Trophoblast cell (in vitro differentiated cells and primary cell): ENCODE results near the gene CHTF18.

ENCODE experiments used
- DNase-seq, 2 donors: peaks; one replicate each; pipeline ENCODE4 v3.0.0-alpha.2; 2016
- H2AFZ ChIP-seq: 2 replicates; pipeline ENCODE4 v1.6.1; 2013; ENCODE audit warnings: low read length, moderate library complexity, mild to moderate bottlenecking; ENCODE audit not compliant: insufficient read depth, poor library complexity
- H2AK5ac ChIP-seq: 2 replicates; pipeline ENCODE4 v1.6.1; 2013; ENCODE audit warnings: mild to moderate bottlenecking, low read length
- H2BK120ac ChIP-seq: 2 replicates; pipeline ENCODE4 v1.6.1; 2013; ENCODE audit warnings: low read length, mild to moderate bottlenecking, moderate library complexity; ENCODE audit not compliant: insufficient read depth, poor library complexity
- H2BK12ac ChIP-seq: 2 replicates; pipeline ENCODE4 v1.6.1; 2013; ENCODE audit warnings: mild to moderate bottlenecking, low read length, moderate library complexity
- H2BK5ac ChIP-seq: 2 replicates; pipeline ENCODE4 v1.6.1; 2013; ENCODE audit warnings: low read length, low read depth, moderate library complexity, mild to moderate bottlenecking; ENCODE audit not compliant: poor library complexity
- H3K14ac ChIP-seq: 2 replicates; pipeline ENCODE4 v1.6.1; 2013; ENCODE audit warnings: mild to moderate bottlenecking, low read length
- H3K18ac ChIP-seq: 2 replicates; pipeline ENCODE4 v1.6.1; 2013; ENCODE audit warnings: mild to moderate bottlenecking, low read length
- H3K23ac ChIP-seq: 2 replicates; pipeline ENCODE4 v1.6.1; 2013; ENCODE audit warnings: low read length
- H3K27ac ChIP-seq: 2 replicates; pipeline ENCODE4 v1.5.1; 2013; ENCODE audit warnings: low read depth, mild to moderate bottlenecking, inconsistent platforms, low read length, moderate library complexity
- H3K27me3 ChIP-seq: 2 replicates; pipeline ENCODE4 v1.6.1; 2013; ENCODE audit warnings: inconsistent platforms, mild to moderate bottlenecking, low read length, moderate library complexity; ENCODE audit not compliant: insufficient read depth
- H3K36me3 ChIP-seq, 2 experiments: 1 replicate in 1 of 2; 2 replicates in 1 of 2; pipeline ENCODE4 v1.6.1; 2013; ENCODE audit warnings: low read length in 2 of 2, mild to moderate bottlenecking in 2 of 2, moderate library complexity in 1 of 2; ENCODE audit not compliant: insufficient read depth in 2 of 2, control insufficient read depth in 1 of 2
- H3K4ac ChIP-seq: 2 replicates; pipeline ENCODE4 v1.6.1; 2013; ENCODE audit warnings: low read depth, mild to moderate bottlenecking, low read length, moderate library complexity
- H3K4me1 ChIP-seq, 2 experiments: 1 replicate in 1 of 2; 2 replicates in 1 of 2; pipeline ENCODE4 v1.6.1; 2013; ENCODE audit warnings: low read length in 2 of 2, mild to moderate bottlenecking in 2 of 2, moderate library complexity in 1 of 2; ENCODE audit not compliant: insufficient read depth in 2 of 2, control insufficient read depth in 1 of 2
- H3K4me2 ChIP-seq: 2 replicates; pipeline ENCODE4 v1.6.1; 2013; ENCODE audit warnings: inconsistent platforms, mild to moderate bottlenecking, low read length, moderate library complexity
- H3K4me3 ChIP-seq: 2 replicates; pipeline ENCODE4 v1.5.1; 2013; ENCODE audit warnings: mild to moderate bottlenecking, low read depth, low read length, inconsistent platforms
- H3K79me1 ChIP-seq: one replicate; pipeline ENCODE4 v1.6.1; 2013; ENCODE audit warnings: low read length
- H3K79me2 ChIP-seq: 2 replicates; pipeline ENCODE4 v1.6.1; 2013; ENCODE audit warnings: low read length, mild to moderate bottlenecking; ENCODE audit not compliant: control insufficient read depth, insufficient read depth, poor library complexity
- H3K9ac ChIP-seq: 2 replicates; pipeline ENCODE4 v1.6.1; 2013; ENCODE audit warnings: mild to moderate bottlenecking, low read length
- H3K9me3 ChIP-seq: 2 replicates; pipeline ENCODE4 v1.6.1; 2013; ENCODE audit warnings: low read depth, mild to moderate bottlenecking, control low read depth, inconsistent platforms, low read length; ENCODE audit not compliant: insufficient read depth
- H4K12ac ChIP-seq: 2 replicates; pipeline ENCODE4 v1.6.1; 2013; ENCODE audit warnings: low read depth, mild to moderate bottlenecking, low read length, moderate library complexity
- H4K8ac ChIP-seq: 2 replicates; pipeline ENCODE4 v1.6.1; 2013; ENCODE audit warnings: low read depth, mild to moderate bottlenecking, low read length, moderate library complexity
- H4K91ac ChIP-seq: one replicate; pipeline ENCODE4 v1.6.1; 2013; ENCODE audit warnings: low read depth, mild to moderate bottlenecking, low read length, moderate library complexity
- WGBS: extraction: QIAGEN DNeasy Blood & Tissue Kit; methylation state at CpG from one replicate; pipeline ENCODE4 v1.1.7; 2013; ENCODE audit warnings: missing lambda C conversion rate; ENCODE audit not compliant: insufficient read length, insufficient coverage; ENCODE audit errors: extremely low coverage; 5-methylcytosine and 5-hydroxymethylcytosine counted together

The CHTF18 gene

GRCh38 chr16:807347-808084 is 19.1 kb downstream of the CHTF18 start:
- Histone ChIP-seq H3K36me3 (no peaks in the 10 kb centered on the region), H2BK5ac (peak overlapping the region; percentile 51), H4K12ac (peak overlapping the region; percentile 56), H3K9me3 (peaks cover 3% of the 10 kb centered on the region), H4K8ac (peak overlapping the region; percentile 79), H3K14ac (peak overlapping the region; percentile 36), H2BK12ac (no peak overlapping the region), H3K23ac (no peak overlapping the region), H3K79me2 (peaks cover 5% of the 10 kb centered on the region), H2AFZ (peak overlapping the region; percentile 59), H4K91ac (peak overlapping the region; percentile 85), H3K4me1 (peaks cover 8 to 11% of the 10 kb centered on the region in 2 experiments), H3K9ac (peak overlapping the region; percentile 68), H3K4me2 (peak overlapping the region; percentile 85), H2AK5ac (peak overlapping the region; percentile 16), H3K18ac (peak overlapping the region; percentile 17), H3K27ac (no peak overlapping the region), H3K4me3 (peak overlapping the region; percentile 89), H2BK120ac (peak overlapping the region; percentile 64), H3K27me3 (no peaks in the 10 kb centered on the region), H3K4ac (peak overlapping the region; percentile 16), H3K79me1 (peaks cover 8% of the 10 kb centered on the region)
- DNase-seq: peak; percentile 87 to 89
- no CpG with 5 or more reads among the region's 80 CpGs for WGBS

- DNase-seq: no peak
- peak overlapping the region; percentile 3 for H2BK120ac ChIP-seq
- H2AK5ac ChIP-seq: no peak overlapping the region
- no peak overlapping the region for H3K18ac ChIP-seq
- peak overlapping the region; percentile 16 for H3K4ac ChIP-seq
- peak overlapping the region; percentile 79 for H4K8ac ChIP-seq
- H3K27me3 ChIP-seq: no peaks in the 10 kb centered on the region
- peaks cover 3% of the 10 kb centered on the region for H3K9me3 ChIP-seq
- peaks cover 5% of the 10 kb centered on the region for H3K79me2 ChIP-seq
- H3K79me1 ChIP-seq: peaks cover 8% of the 10 kb centered on the region
- no CpG with 5 or more reads among the region's 19 CpGs for WGBS
- H4K91ac ChIP-seq: peak overlapping the region; percentile 77
- no peak overlapping the region for H2BK5ac ChIP-seq
- H3K23ac ChIP-seq: no peak overlapping the region
- no peak overlapping the region for H3K27ac ChIP-seq
- H3K4me3 ChIP-seq: peak overlapping the region; percentile 68
- no peaks in the 10 kb centered on the region for H3K36me3 ChIP-seq
- peak overlapping the region; percentile 59 for H2AFZ ChIP-seq
- no peak overlapping the region for H3K9ac ChIP-seq
- peak overlapping the region; percentile 56 for H4K12ac ChIP-seq
- H3K4me2 ChIP-seq: peak overlapping the region; percentile 85
- peaks cover 8 to 11% of the 10 kb centered on the region in 2 experiments for H3K4me1 ChIP-seq
- peak overlapping the region; percentile 5 for H3K14ac ChIP-seq
- H2BK12ac ChIP-seq: no peak overlapping the region
Observed at GRCh38 chr16:808085-808386, 19.6 kb downstream of the CHTF18 start.

GRCh38 chr16:813204-813915 is 24.9 kb downstream of the CHTF18 start:
- Histone ChIP-seq H3K36me3 (no peaks in the 10 kb centered on the region), H3K9ac (no peak overlapping the region), H2BK120ac (no peak overlapping the region), H4K12ac (peak overlapping the region; percentile 27), H3K79me1 (no peaks in the 10 kb centered on the region), H4K8ac (peak overlapping the region; percentile 44), H3K4ac (no peak overlapping the region), H4K91ac (no peak overlapping the region), H2AK5ac (no peak overlapping the region), H3K18ac (no peak overlapping the region), H3K4me1 (peaks cover 7% of the 10 kb centered on the region in 2 experiments), H3K4me3 (no peak overlapping the region), H3K27ac (no peak overlapping the region), H3K14ac (peak overlapping the region; percentile 42), H3K23ac (no peak overlapping the region), H3K79me2 (no peaks in the 10 kb centered on the region), H3K4me2 (peak overlapping the region; percentile 60), H2BK5ac (no peak overlapping the region), H2BK12ac (no peak overlapping the region), H3K9me3 (peaks cover 12% of the 10 kb centered on the region), H3K27me3 (no peaks in the 10 kb centered on the region), H2AFZ (peak overlapping the region; percentile 1)
- no CpG with 5 or more reads among the region's 67 CpGs for WGBS
- peak in 1 of 2 donors; percentile 56 for DNase-seq

GRCh38 chr16:813916-814412 is 25.5 kb downstream of the CHTF18 start:
- peaks cover 4 to 5% of the 10 kb centered on the region in 2 experiments for H3K4me1 ChIP-seq
- H3K36me3 ChIP-seq: no peaks in the 10 kb centered on the region
- H3K4me3 ChIP-seq: no peak overlapping the region
- no peak overlapping the region for H3K9ac ChIP-seq
- H3K4me2 ChIP-seq: no peak overlapping the region
- H4K91ac ChIP-seq: no peak overlapping the region
- no peak overlapping the region for H3K23ac ChIP-seq
- H3K18ac ChIP-seq: no peak overlapping the region
- no peak overlapping the region for H2BK12ac ChIP-seq
- no peak overlapping the region for H3K14ac ChIP-seq
- no peak for DNase-seq
- no peak overlapping the region for H2AFZ ChIP-seq
- H3K9me3 ChIP-seq: peaks cover 14% of the 10 kb centered on the region
- H2AK5ac ChIP-seq: no peak overlapping the region
- no peak overlapping the region for H3K4ac ChIP-seq
- no peak overlapping the region for H4K8ac ChIP-seq
- no peaks in the 10 kb centered on the region for H3K79me1 ChIP-seq
- H3K79me2 ChIP-seq: no peaks in the 10 kb centered on the region
- H3K27me3 ChIP-seq: no peaks in the 10 kb centered on the region
- no peak overlapping the region for H2BK5ac ChIP-seq
- no peak overlapping the region for H3K27ac ChIP-seq
- no peak overlapping the region for H2BK120ac ChIP-seq
- no peak overlapping the region for H4K12ac ChIP-seq
- WGBS: no CpG with 5 or more reads among the region's 22 CpGs
